Fibroblast of peridontal ligament (primary cell): ENCODE data around the gene ZBTB46.

Experiments used
- DNase-seq: peaks from one replicate; pipeline ENCODE4 v3.0.0-alpha.2; 2010; ENCODE audit errors: extremely low read depth

Gene ZBTB46

DNA sequence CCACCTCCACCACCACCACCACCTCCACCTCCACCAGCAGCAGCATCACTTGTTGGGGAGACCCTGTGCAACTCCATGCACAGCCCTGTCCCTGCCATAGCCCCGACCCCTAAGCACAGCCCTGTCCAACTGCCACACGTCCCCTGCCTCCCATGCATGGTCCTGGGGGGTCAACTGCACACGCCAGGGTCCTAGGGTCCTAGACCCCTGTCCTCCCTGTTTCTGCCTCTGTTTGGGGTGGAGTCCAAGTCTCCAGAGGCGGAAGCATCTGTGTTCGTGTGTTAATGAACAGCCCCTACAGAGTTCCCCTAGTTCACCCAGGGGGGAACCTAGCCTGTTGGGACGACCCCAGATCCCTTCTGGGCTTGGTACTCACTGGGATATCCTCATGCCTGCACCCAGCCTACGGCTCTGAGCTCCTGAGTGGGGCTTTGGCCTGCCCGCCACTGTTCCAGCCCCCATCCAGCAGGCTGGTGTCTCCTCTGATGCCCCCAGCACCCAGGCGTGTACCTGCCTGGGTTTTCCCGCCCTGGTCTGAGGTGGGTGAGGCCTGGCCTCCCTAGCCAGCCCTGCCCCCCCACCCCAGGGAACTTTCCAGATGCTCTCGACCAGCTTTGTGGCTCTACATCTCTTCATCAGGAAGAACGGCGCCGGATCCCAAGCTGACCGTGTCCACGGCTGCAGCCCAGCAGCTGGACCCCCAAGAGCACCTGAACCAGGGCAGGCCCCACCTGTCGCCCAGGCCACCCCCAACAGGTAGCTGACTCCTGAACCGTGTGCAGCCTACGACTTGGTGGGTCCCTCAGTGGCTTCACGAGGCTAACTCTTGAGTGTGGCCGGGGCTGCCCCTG lies 137.1 kb downstream of the ZBTB46 start:
- DNase-seq: no peak
